ENCODE results near the gene CLCNKB. TPM values are rescaled to one million over a fixed set of nuclear protein-coding genes. Genes with fewer than 3 reads are reported as not detected.
A peak's percentile ranks its signal among the peaks of the same experiment; 100 is the strongest.

Gene CLCNKB
- total RNA-seq, 2 donors from 2014 or later: 0.13 TPM; not detected in 1

GRCh38 chr1:16011936-16012589, 31.5 kb upstream of the CLCNKB start:
- peak overlapping the region; percentile 26 for H3K4me3 Mint-ChIP-seq

GRCh38 chr1:16012590-16013219, 30.9 kb upstream of the CLCNKB start:
- peak; percentile 31 for ATAC-seq (replicated peaks)
- Mint-ChIP-seq H3K4me1 (no peaks in the 10 kb centered on the region), H3K9me3 (no peaks in the 10 kb centered on the region), H3K27ac (no peak overlapping the region), H3K27me3 (peaks cover 18% of the 10 kb centered on the region), H3K36me3 (ENCODE audit: low read depth) (no peaks in the 10 kb centered on the region), H3K4me3 (peak overlapping the region; percentile 26)

More at GRCh38 chr1:16011936-16012589, 31.5 kb upstream of the CLCNKB start:
- ATAC-seq (replicated peaks): no peak
- Mint-ChIP-seq H3K27me3 (peaks cover 18% of the 10 kb centered on the region), H3K36me3 (ENCODE audit: low read depth) (no peaks in the 10 kb centered on the region), H3K4me1 (peaks cover under 1% of the 10 kb centered on the region), H3K9me3 (no peaks in the 10 kb centered on the region), H3K27ac (no peak overlapping the region)

- Mint-ChIP-seq H3K27me3 (peaks cover 18% of the 10 kb centered on the region), H3K4me1 (no peaks in the 10 kb centered on the region), H3K27ac (no peak overlapping the region), H3K9me3 (no peaks in the 10 kb centered on the region), H3K4me3 (peak overlapping the region; percentile 11), H3K36me3 (ENCODE audit: low read depth) (no peaks in the 10 kb centered on the region)
- ATAC-seq (replicated peaks): peak; percentile 49
Measured at GRCh38 chr1:16013220-16013907, 30.2 kb upstream of the CLCNKB start.

- Mint-ChIP-seq H3K27me3 (peaks cover 18% of the 10 kb centered on the region), H3K27ac (no peak overlapping the region), H3K9me3 (no peaks in the 10 kb centered on the region), H3K36me3 (ENCODE audit: low read depth) (no peaks in the 10 kb centered on the region), H3K4me1 (no peaks in the 10 kb centered on the region), H3K4me3 (peak overlapping the region; percentile 11)
- no peak for ATAC-seq (replicated peaks)
Measured at GRCh38 chr1:16013908-16014258, 29.7 kb upstream of the CLCNKB start.

GRCh38 chr1:16014509-16015482, 28.8 kb upstream of the CLCNKB start:
- Mint-ChIP-seq H3K27me3 (peaks cover 18% of the 10 kb centered on the region), H3K4me1 (no peaks in the 10 kb centered on the region), H3K27ac (no peak overlapping the region), H3K36me3 (ENCODE audit: low read depth) (no peaks in the 10 kb centered on the region), H3K4me3 (peak overlapping the region; percentile 4), H3K9me3 (no peaks in the 10 kb centered on the region)
- peak; percentile 61 for ATAC-seq (replicated peaks)

- Mint-ChIP-seq H3K4me1 (no peaks in the 10 kb centered on the region), H3K36me3 (ENCODE audit: low read depth) (no peaks in the 10 kb centered on the region), H3K9me3 (no peaks in the 10 kb centered on the region), H3K27me3 (peaks cover 18% of the 10 kb centered on the region), H3K4me3 (no peak overlapping the region), H3K27ac (no peak overlapping the region)
- ATAC-seq (replicated peaks): no peak
Measured at GRCh38 chr1:16015491-16015890, 28.1 kb upstream of the CLCNKB start.

- no peaks in the 10 kb centered on the region for H3K4me1 Mint-ChIP-seq
- H3K9me3 Mint-ChIP-seq: no peaks in the 10 kb centered on the region
- peaks cover 18% of the 10 kb centered on the region for H3K27me3 Mint-ChIP-seq
- no peak overlapping the region for H3K4me3 Mint-ChIP-seq
- H3K36me3 Mint-ChIP-seq (ENCODE audit: low read depth): no peaks in the 10 kb centered on the region
- H3K27ac Mint-ChIP-seq: no peak overlapping the region
- no peak for ATAC-seq (replicated peaks)
Measured at GRCh38 chr1:16015960-16016901, 27.4 kb upstream of the CLCNKB start.

- H3K27me3 Mint-ChIP-seq: peaks cover 18% of the 10 kb centered on the region
- no peaks in the 10 kb centered on the region for H3K4me1 Mint-ChIP-seq
Measured at GRCh38 chr1:16017076-16017460, 26.5 kb upstream of the CLCNKB start.

GRCh38 chr1:16017461-16018303, 25.9 kb upstream of the CLCNKB start, which contains the start of gene HSPB7:
Gene HSPB7 (minus strand): TSS chr1:16018043. CDS start chr1:16017963, 80 bp downstream.
- H3K27ac Mint-ChIP-seq: peak within 1 kb of the TSS; percentile 46
- no peak for ATAC-seq (replicated peaks)
- H3K27me3 Mint-ChIP-seq: peaks cover 18% of the 10 kb centered on the region
- no peaks in the 10 kb centered on the region for H3K36me3 Mint-ChIP-seq (ENCODE audit: low read depth)
- no peaks in the 10 kb centered on the region for H3K4me1 Mint-ChIP-seq
- H3K9me3 Mint-ChIP-seq: no peaks in the 10 kb centered on the region
- no peak within 1 kb of the TSS for H3K4me3 Mint-ChIP-seq

More at GRCh38 chr1:16017076-16017460, 26.5 kb upstream of the CLCNKB start:
- Mint-ChIP-seq H3K36me3 (ENCODE audit: low read depth) (no peaks in the 10 kb centered on the region), H3K4me3 (no peak overlapping the region), H3K27ac (no peak overlapping the region), H3K9me3 (no peaks in the 10 kb centered on the region)
- ATAC-seq (replicated peaks): no peak

GRCh38 chr1:16018308-16018707, 25.3 kb upstream of the CLCNKB start:
- ATAC-seq (replicated peaks): no peak
- Mint-ChIP-seq H3K4me3 (no peak overlapping the region), H3K9me3 (no peaks in the 10 kb centered on the region)

GRCh38 chr1:16018749-16019643, 24.6 kb upstream of the CLCNKB start:
- no peak overlapping the region for H3K4me3 Mint-ChIP-seq
- ATAC-seq (replicated peaks): no peak
- H3K9me3 Mint-ChIP-seq: no peaks in the 10 kb centered on the region
- no peaks in the 10 kb centered on the region for H3K4me1 Mint-ChIP-seq
- H3K36me3 Mint-ChIP-seq (ENCODE audit: low read depth): no peaks in the 10 kb centered on the region
- peaks cover 15% of the 10 kb centered on the region for H3K27me3 Mint-ChIP-seq
- H3K27ac Mint-ChIP-seq: peak overlapping the region; percentile 67

More at GRCh38 chr1:16018308-16018707, 25.3 kb upstream of the CLCNKB start:
- Mint-ChIP-seq H3K27me3 (peaks cover 19% of the 10 kb centered on the region), H3K36me3 (ENCODE audit: low read depth) (no peaks in the 10 kb centered on the region), H3K4me1 (no peaks in the 10 kb centered on the region), H3K27ac (peak overlapping the region; percentile 46)

All from activated T-helper 17 cell treated with anti-CD3 and anti-CD28 coated beads, Interleukin-2, amount 50 U/mL, for 72 hours (primary cell).